Upper lobe of left lung (tissue), 6 donors: Measurements from ENCODE around the gene CMTM8. TPM values are rescaled to one million over a fixed set of nuclear protein-coding genes. Genes with fewer than 3 reads are reported as not detected.

Experiments used
- ATAC-seq, 2 donors: fragments of 200-7000 bp; cut with Tn5 transposase; one replicate each; pipeline ENCODE4 v1.9.1; 2022; ENCODE audit warnings: mild to moderate bottlenecking in 2 of 2, moderate library complexity in 2 of 2; ENCODE audit not compliant: low FRiP score in 2 of 2
- DNase-seq, 2 donors: peaks; one replicate each; pipeline ENCODE4 v3.0.0-alpha.2; 2019 to 2020
- H3K27ac ChIP-seq, 4 donors: fragments of 200-600 bp; sonication (generic); one replicate each; pipeline ENCODE4 v1.5.1; 2016 to 2019
- H3K27me3 ChIP-seq, 4 donors: fragments of 200-600 bp; sonication (generic); one replicate each; pipeline ENCODE4 v1.5.1; 2017 to 2019
- H3K36me3 ChIP-seq, 4 donors: fragments of 200-600 bp; sonication (generic); one replicate each; pipeline ENCODE4 v1.5.1; 2016 to 2019
- H3K4me1 ChIP-seq, 4 donors: fragments of 200-600 bp; sonication (generic); one replicate each; pipeline ENCODE4 v1.5.1; 2018 to 2019
- H3K4me3 ChIP-seq, 4 donors: fragments of 200-600 bp; sonication (generic); one replicate each; pipeline ENCODE4 v1.5.1; 2017 to 2019; ENCODE audit warnings: mild to moderate bottlenecking in 2 of 4, moderate library complexity in 1 of 4
- H3K9me3 ChIP-seq, 4 donors: fragments of 200-600 bp; sonication (generic); one replicate each; pipeline ENCODE4 v1.5.1; 2018 to 2019
- EP300 ChIP-seq, 4 donors: sonication (generic); formaldehyde crosslinking; IDR thresholded peaks; one replicate each; pipeline ENCODE4 v1.5.1; 2017; ENCODE audit warnings: antibody characterized with exemption in 4 of 4, control low read depth in 2 of 4
- POLR2A ChIP-seq, 4 donors: fragments of 450-650 bp; IDR thresholded peaks; one replicate each; pipeline ENCODE4 v1.5.1; 2016 to 2017; ENCODE audit warnings: antibody characterized with exemption in 4 of 4, mild to moderate bottlenecking in 2 of 4
- POLR2AphosphoS5 ChIP-seq, 2 donors: sonication (generic); formaldehyde crosslinking; IDR thresholded peaks; one replicate each; pipeline ENCODE4 v1.5.1; 2017; ENCODE audit warnings: antibody characterized with exemption in 2 of 2
- WGBS, 2 donors: methylation state at CpG; one replicate each; pipeline ENCODE4 v1.1.5; 2017 to 2018; 5-methylcytosine and 5-hydroxymethylcytosine counted together
- total RNA-seq, 6 donors: library from RNA; depleted of rRNA in 4 of 6; stranded (reverse); fragments of >200 nt in 4 of 6; gene quantifications; one replicate each; pipeline versions ENCODE4 v1.1.0 to v1.2.1, GENCODE V29; 2016 to 2021
- TF ChIP-seq, protein P1 (sequence below), 6 experiments: fragments of 450-650 bp in 4 of 6; fragments of 200-600 bp in 2 of 6; sonication (generic) in 2 of 6; IDR thresholded peaks; one replicate each; pipeline ENCODE4 v1.5.1; 2016 to 2019; ENCODE audit warnings: antibody characterized with exemption in 6 of 6
- donor health status: DM: no; HTN: no; CAD: no; lungs with moderate emphysema.
- donor health status: DM: no; HTN: yes; CAD: no; lungs with severe emphysema.

CMTM8 gene
- total RNA-seq, 6 donors from 2014 or later: 10.5 to 28.9 (median 19.6) TPM

- peaks cover 0 to 9% (median 2%) of the 10 kb centered on the region in 4 donors for H3K9me3 ChIP-seq
- peaks cover 0 to 37% (median 28%) of the 10 kb centered on the region in 4 donors for H3K4me1 ChIP-seq
- H3K4me3 ChIP-seq: peak overlapping the region; percentile 70 to 89 (median 82)
- TF ChIP-seq EP300 (IDR thresholded peaks at IDR 0.05) (no peak), POLR2AphosphoS5 (IDR thresholded peaks at IDR 0.05) (peak in 1 of 2 donors; percentile 8), POLR2A (IDR thresholded peaks at IDR 0.05) (peak in 1 of 4 donors; percentile 21)
- TF ChIP-seq, protein P1, sequence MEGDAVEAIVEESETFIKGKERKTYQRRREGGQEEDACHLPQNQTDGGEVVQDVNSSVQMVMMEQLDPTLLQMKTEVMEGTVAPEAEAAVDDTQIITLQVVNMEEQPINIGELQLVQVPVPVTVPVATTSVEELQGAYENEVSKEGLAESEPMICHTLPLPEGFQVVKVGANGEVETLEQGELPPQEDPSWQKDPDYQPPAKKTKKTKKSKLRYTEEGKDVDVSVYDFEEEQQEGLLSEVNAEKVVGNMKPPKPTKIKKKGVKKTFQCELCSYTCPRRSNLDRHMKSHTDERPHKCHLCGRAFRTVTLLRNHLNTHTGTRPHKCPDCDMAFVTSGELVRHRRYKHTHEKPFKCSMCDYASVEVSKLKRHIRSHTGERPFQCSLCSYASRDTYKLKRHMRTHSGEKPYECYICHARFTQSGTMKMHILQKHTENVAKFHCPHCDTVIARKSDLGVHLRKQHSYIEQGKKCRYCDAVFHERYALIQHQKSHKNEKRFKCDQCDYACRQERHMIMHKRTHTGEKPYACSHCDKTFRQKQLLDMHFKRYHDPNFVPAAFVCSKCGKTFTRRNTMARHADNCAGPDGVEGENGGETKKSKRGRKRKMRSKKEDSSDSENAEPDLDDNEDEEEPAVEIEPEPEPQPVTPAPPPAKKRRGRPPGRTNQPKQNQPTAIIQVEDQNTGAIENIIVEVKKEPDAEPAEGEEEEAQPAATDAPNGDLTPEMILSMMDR (IDR thresholded peaks at IDR 0.05): no peak
- ATAC-seq (peak; percentile 13 to 52), DNase-seq (peak in 1 of 2 donors; percentile 63)
- H3K36me3 ChIP-seq: no peaks in the 10 kb centered on the region
- H3K27me3 ChIP-seq: no peaks in the 10 kb centered on the region
- peak overlapping the region; percentile 90 to 95 (median 91) for H3K27ac ChIP-seq
- 21 to 33% methylated on average over 11 to 12 of the region's 12 CpGs for WGBS, 2 donors
Observed at GRCh38 chr3:32239307-32240158, 1.1 kb downstream of the CMTM8 start.

DNA sequence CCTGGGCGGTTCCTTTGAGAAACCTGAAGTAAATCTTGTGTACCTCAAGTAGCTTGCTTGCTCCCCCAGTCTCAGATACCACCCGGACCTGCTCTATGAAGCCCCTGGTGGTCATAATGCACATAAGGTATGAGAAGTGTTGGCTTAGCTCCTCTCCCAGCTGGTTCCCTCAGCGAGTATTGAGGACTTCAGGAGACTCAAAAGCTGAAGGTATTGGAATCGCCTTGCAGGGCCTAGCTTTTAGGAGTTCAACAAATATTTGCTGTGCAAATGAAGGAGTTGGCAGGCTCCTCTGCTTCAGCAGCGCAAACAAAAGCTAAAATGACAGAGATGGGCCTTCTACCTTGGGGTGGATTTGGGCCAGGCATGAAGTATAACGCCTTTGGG lies 1.7 kb downstream of the CMTM8 start:
- TF ChIP-seq POLR2A (IDR thresholded peaks at IDR 0.05): no peak
- TF ChIP-seq, protein P1 (IDR thresholded peaks at IDR 0.05): peak in 5 of 6 experiments; percentile 19 to 48 (median 33)
- no peak for TF ChIP-seq EP300 (IDR thresholded peaks at IDR 0.05)
- Histone ChIP-seq H3K27me3 (no peaks in the 10 kb centered on the region), H3K36me3 (no peaks in the 10 kb centered on the region), H3K9me3 (peaks cover 0 to 9% (median 2%) of the 10 kb centered on the region in 4 donors), H3K27ac (peak overlapping the region; percentile 90 to 95 (median 91)), H3K4me3 (peak overlapping the region in 3 of 4 donors; percentile 80 to 89 (median 85)), H3K4me1 (peaks cover 2 to 43% (median 28%) of the 10 kb centered on the region in 4 donors)
- DNase-seq (peak in 1 of 2 donors; percentile 24), ATAC-seq (peak in 1 of 2 donors; percentile 5)
- WGBS, 2 donors: 40 to 54% methylated on average over 6 of the region's 6 CpGs

DNA sequence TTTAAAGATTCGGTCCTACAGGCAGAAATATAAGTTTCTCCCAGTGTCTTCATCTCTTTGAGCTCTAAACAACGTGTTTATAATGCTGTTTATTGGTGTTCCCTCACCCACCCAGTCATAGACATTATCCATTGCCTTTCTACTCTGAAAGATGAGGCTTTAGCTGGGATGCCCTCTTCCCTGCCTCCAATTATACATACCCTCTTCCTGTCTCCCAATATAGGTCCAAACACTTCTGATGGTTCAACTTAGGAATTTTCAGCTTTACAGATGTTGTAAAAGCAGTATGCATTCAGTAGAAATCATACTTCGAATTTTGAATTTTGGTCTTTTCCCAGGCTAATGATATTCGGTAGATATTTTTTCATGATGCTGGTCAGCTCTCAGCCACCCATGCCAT lies 2.6 kb downstream of the CMTM8 start:
- Histone ChIP-seq H3K27ac (peak overlapping the region in 1 of 4 donors; percentile 91), H3K36me3 (no peaks in the 10 kb centered on the region), H3K4me3 (peak overlapping the region in 1 of 4 donors; percentile 80), H3K4me1 (peaks cover 5 to 50% (median 28%) of the 10 kb centered on the region in 4 donors), H3K9me3 (peaks cover 0 to 8% (median 2%) of the 10 kb centered on the region in 4 donors), H3K27me3 (no peaks in the 10 kb centered on the region)
- no peak for ATAC-seq
- no peak for DNase-seq
- WGBS, 2 donors: 77 to 96% methylated on average over 4 of the region's 4 CpGs
- TF ChIP-seq POLR2AphosphoS5 (IDR thresholded peaks at IDR 0.05): no peak
- TF ChIP-seq POLR2A (IDR thresholded peaks at IDR 0.05): no peak
- no peak for TF ChIP-seq EP300 (IDR thresholded peaks at IDR 0.05)

DNA sequence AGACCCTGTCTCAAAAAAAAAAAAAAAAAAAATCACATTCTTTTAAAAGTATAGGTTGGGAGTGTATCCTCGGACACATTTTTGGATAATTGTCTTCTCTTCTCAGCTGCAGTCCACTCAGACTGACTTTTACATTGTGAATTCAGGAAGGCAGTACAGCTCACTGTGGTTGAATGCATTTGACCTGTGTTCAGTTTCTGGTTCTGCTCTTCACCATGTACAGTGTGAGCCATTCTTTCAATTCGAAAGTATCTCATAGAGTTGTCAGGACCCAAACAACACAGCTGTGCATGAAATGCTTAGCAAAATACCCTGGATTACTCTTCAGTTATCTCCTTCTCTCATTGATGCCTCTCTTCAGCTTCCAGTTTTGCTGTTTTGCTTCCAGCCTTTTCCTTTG lies 5.0 kb downstream of the CMTM8 start:
- 93 to 94% methylated on average over 2 of the region's 2 CpGs for WGBS, 2 donors
- H3K36me3 ChIP-seq: no peaks in the 10 kb centered on the region
- ATAC-seq (no peak), DNase-seq (no peak)
- H3K27me3 ChIP-seq: no peaks in the 10 kb centered on the region
- H3K4me3 ChIP-seq: no peak overlapping the region
- H3K27ac ChIP-seq: no peak overlapping the region
- TF ChIP-seq, protein P1 (IDR thresholded peaks at IDR 0.05): no peak
- H3K9me3 ChIP-seq: no peaks in the 10 kb centered on the region
- peaks cover 5 to 52% (median 17%) of the 10 kb centered on the region in 4 donors for H3K4me1 ChIP-seq

DNA sequence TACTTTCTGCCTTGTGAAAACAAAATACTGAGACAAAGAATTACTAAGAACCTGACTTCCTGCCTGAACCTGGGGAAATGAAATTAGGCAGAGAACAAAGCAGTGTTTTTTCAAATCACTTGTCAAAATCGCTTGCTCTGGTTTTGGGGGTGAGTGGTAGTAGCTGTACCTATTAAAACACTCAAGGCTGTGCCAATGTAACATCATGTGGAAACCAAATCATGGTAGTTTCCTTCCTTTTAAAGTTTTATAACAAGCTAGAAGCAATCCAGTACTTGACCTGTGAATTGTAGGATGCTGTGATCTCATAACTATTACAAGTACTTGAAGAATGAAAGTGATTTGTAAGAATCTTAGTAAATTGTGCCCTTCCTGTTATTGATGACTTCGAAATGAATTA lies 6.7 kb downstream of the CMTM8 start:
- no peak for TF ChIP-seq POLR2A (IDR thresholded peaks at IDR 0.05)
- TF ChIP-seq, protein P1 (IDR thresholded peaks at IDR 0.05): no peak
- no peak for TF ChIP-seq EP300 (IDR thresholded peaks at IDR 0.05)
- no peak for TF ChIP-seq POLR2AphosphoS5 (IDR thresholded peaks at IDR 0.05)
- Histone ChIP-seq H3K4me3 (no peak overlapping the region), H3K4me1 (peaks cover 4 to 54% (median 12%) of the 10 kb centered on the region in 4 donors), H3K36me3 (no peaks in the 10 kb centered on the region), H3K9me3 (no peaks in the 10 kb centered on the region), H3K27me3 (no peaks in the 10 kb centered on the region), H3K27ac (no peak overlapping the region)
- DNase-seq (no peak), ATAC-seq (no peak)
- WGBS, 2 donors: 38 to 49% methylated on average over 2 of the region's 2 CpGs
